ENCODE data around the gene PPP6R1.

DNA sequence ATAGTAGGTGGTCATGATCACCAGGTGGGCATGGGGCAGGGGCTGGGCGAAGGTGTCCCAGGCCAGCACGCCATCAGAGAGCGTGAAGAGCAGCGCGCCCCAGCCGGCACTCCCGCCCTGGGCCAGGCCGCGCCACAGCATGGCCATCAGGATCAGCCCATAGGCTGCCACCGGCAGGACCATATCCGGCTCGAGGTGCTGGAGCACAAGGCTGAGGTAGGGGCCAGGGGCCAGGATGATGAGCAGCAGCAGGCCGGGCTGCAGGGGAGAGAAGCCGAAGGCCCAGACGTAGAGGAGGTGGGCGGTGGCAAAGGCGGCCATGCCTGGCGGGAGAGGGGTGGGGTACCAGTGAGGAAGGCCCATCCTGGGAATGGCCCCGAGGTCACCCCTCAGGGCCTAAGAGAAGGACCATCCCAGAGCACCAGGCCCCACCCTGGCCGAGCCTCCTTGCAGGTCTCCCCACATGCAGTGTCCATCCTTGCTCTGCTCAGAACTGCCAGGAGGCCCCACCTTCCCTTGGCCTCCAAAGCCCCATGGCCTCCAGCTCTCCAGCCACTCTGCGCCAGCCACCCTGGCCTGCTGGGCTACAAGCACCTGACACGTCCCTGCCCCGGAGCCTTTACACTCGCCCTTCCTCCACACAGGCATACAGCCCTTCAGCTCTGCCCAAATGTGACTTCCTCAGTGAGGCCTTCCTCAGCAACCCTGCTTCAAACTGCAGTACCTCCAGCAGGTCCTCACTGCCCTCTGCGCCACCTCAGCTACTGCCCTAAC lies 31.4 kb downstream of the PPP6R1 start:
- TF ChIP-seq, protein P1, sequence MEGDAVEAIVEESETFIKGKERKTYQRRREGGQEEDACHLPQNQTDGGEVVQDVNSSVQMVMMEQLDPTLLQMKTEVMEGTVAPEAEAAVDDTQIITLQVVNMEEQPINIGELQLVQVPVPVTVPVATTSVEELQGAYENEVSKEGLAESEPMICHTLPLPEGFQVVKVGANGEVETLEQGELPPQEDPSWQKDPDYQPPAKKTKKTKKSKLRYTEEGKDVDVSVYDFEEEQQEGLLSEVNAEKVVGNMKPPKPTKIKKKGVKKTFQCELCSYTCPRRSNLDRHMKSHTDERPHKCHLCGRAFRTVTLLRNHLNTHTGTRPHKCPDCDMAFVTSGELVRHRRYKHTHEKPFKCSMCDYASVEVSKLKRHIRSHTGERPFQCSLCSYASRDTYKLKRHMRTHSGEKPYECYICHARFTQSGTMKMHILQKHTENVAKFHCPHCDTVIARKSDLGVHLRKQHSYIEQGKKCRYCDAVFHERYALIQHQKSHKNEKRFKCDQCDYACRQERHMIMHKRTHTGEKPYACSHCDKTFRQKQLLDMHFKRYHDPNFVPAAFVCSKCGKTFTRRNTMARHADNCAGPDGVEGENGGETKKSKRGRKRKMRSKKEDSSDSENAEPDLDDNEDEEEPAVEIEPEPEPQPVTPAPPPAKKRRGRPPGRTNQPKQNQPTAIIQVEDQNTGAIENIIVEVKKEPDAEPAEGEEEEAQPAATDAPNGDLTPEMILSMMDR (IDR thresholded peaks at IDR 0.05), result no peak
- TF ChIP-seq POLR2A (IDR thresholded peaks at IDR 0.05), result no peak
